Keratinocyte (primary cell): ENCODE measurements around the gene TARS3.

Experiments
- CTCF ChIP-seq, 3 experiments: IDR thresholded peaks in 1 of 3; conservative IDR thresholded peaks in 1 of 3; optimal IDR thresholded peaks in 1 of 3; 2 replicates in 2 of 3; 3 replicates in 1 of 3; pipeline versions ENCODE3 to v1.5.1; 2011; ENCODE audit warnings: low read length in 3 of 3, mild to moderate bottlenecking in 3 of 3, moderate library complexity in 2 of 3, control low read depth in 1 of 3, inconsistent platforms in 1 of 3; ENCODE audit not compliant: insufficient read depth in 2 of 3; ENCODE audit errors: extremely low read depth in 1 of 3
- EZH2 ChIP-seq: IDR thresholded peaks from one replicate; pipeline ENCODE4 v1.6.1; 2012; ENCODE audit warnings: inconsistent platforms, mild to moderate bottlenecking, low read length, moderate library complexity

- TF ChIP-seq CTCF (optimal IDR thresholded peaks at IDR 0.05 in 1 of 3, IDR thresholded peaks at IDR 0.05 in 1 of 3, conservative IDR thresholded peaks at IDR 0.05 in 1 of 3; ENCODE audit: extremely low read depth in 1 of 3, insufficient read depth in 2 of 3, low read length in 3 of 3) (no peak), EZH2 (no peak)
Observed at GRCh38 chr15:101710806-101711205, 13.5 kb downstream of the TARS3 start.
